Measurements from ENCODE around the gene ORAI3.

DNA sequence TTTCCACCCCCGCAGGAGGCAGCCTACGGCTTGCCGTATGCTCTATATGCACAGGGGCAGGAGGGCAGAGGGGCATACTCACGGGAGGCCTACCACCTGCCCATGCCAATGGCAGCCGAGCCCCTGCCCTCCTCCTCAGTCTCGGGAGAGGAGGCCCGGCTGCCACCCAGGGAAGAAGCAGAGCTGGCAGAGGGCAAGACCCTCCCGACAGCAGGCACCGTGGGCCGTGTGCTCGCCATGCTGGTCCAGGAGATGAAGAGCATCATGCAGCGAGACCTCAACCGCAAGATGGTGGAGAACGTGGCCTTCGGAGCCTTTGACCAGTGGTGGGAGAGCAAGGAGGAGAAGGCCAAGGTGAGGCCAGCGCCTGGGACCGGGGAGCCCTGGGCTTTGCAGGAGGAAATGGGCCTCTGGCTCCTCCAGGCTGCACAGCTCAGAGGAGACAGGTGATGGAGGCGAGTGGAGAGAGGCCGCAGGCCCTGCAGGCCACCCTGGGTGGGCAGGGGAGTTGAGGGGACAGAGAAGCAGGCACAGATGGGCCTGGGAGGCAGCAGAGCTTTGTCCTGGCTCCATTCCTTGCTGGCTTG lies 17.3 kb downstream of the ORAI3 start:
- TF ChIP-seq, protein P1, sequence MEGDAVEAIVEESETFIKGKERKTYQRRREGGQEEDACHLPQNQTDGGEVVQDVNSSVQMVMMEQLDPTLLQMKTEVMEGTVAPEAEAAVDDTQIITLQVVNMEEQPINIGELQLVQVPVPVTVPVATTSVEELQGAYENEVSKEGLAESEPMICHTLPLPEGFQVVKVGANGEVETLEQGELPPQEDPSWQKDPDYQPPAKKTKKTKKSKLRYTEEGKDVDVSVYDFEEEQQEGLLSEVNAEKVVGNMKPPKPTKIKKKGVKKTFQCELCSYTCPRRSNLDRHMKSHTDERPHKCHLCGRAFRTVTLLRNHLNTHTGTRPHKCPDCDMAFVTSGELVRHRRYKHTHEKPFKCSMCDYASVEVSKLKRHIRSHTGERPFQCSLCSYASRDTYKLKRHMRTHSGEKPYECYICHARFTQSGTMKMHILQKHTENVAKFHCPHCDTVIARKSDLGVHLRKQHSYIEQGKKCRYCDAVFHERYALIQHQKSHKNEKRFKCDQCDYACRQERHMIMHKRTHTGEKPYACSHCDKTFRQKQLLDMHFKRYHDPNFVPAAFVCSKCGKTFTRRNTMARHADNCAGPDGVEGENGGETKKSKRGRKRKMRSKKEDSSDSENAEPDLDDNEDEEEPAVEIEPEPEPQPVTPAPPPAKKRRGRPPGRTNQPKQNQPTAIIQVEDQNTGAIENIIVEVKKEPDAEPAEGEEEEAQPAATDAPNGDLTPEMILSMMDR (conservative IDR thresholded peaks at IDR 0.05; ENCODE audit: low read depth, low read length): no peak
- TF ChIP-seq EZH2 (IDR thresholded peaks at IDR 0.05; ENCODE audit: low read length, unreplicated experiment): no peak
